AG08396 (cell line): ENCODE results near the gene PLA1A.

Experiments
- DNase-seq: peaks from one replicate; pipeline ENCODE4 v3.0.0; 2012; ENCODE audit warnings: low spot score, mixed read lengths

PLA1A gene

GRCh38 chr3:119608405-119609000 lies 10.8 kb downstream of the PLA1A start:
- DNase-seq = no peak

DNA sequence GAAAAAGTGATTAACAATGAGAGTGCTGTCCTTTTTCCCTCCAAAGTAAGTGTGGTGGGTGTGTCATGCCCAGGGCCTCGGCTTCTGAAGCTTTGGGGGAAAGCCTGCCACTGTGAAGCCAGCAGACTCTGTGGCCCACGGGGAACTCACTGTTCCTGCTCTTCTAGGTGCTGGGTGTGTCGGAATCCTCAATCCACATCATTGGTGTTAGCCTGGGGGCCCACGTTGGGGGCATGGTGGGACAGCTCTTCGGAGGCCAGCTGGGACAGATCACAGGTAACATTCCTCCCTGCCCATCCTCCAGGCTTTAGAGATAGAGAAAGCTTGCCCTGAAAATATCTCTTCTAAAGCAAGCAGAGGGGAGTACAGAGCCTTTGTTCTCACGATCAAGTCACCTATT lies 11.6 kb downstream of the PLA1A start:
- DNase-seq = no peak

GRCh38 chr3:119611664-119612063 lies 14.0 kb downstream of the PLA1A start:
- DNase-seq = no peak

- no peak for DNase-seq
Observed at GRCh38 chr3:119613201-119613600, 15.5 kb downstream of the PLA1A start.

DNA sequence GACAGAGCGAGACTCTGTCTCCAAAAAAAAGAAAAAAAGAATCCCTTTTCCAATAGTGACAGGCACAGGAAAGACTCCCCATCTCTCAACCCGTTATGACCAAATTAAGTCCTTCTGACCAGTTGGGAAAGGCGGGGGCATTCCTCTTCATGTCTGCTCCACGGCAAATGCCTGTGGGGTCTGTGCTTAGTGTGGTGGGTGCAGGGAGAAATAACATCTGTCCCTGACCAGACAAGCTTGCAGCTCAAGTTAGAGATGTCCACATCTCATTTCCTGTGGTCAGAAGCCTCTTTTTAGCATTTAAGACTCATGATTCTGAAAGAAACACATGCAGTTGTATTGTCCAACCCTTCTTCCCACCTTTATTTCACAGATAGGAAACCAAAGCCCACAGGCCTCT lies 16.2 kb downstream of the PLA1A start:
- DNase-seq = no peak

DNA sequence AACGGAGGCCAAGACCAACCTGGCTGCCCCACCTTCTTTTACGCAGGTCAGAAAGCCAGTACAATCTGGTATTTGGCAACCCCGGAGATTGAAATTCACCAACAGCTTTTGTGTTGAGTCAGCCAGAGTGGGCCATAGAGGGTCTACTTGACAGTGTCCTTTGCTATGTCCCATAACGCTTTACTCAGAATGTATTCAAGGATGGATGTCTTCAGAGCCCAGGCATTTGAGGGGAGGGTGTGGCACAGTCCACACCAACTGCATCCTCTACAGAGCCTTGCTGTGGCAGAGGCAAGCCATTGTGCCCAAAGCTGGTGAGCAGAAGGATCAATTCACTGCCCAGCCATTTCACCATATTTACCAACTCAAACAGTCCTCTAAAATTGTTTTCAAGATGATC lies 18.4 kb downstream of the PLA1A start:
- no peak for DNase-seq

DNA sequence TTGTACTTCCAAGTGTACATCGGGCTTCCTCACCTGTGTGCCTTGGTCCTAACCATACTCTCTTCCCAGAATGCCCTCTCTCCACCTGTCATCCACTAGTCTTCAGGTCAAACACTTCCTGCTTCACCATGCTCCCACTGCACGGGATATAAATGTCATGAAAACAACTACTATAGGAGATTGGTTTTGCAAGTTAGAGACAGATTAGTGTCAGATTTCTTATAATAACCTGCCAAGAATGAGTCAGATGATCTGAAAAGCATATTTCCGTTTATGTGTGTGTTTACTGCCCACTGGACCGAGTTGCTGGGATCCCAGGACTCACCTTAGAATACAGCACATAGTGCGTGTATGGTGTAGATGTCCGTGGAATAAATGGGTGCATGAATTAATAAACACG lies 21.4 kb downstream of the PLA1A start:
- no peak for DNase-seq

DNA sequence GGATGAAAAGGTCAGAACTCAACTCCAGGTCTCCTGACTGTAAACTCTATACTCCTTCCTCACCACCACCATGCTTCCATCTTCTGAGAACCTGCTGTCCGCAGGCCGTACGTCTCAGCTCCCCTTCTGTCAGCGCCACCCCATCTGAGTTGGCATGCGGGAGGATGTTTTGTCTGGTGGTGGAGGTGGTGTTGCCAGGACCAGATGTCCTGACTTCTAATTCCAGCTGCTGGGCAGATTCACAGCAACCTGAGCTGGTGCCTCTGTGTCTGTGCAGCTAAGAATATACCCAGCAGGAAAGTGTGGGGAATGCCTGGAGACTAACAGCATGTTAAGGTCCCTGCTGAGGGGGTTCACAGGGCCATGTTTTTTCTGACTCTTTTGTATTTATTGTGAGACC lies 23.2 kb downstream of the PLA1A start:
- no peak for DNase-seq

- no peak for DNase-seq
Observed at GRCh38 chr3:119624002-119624720, 26.5 kb downstream of the PLA1A start.

DNA sequence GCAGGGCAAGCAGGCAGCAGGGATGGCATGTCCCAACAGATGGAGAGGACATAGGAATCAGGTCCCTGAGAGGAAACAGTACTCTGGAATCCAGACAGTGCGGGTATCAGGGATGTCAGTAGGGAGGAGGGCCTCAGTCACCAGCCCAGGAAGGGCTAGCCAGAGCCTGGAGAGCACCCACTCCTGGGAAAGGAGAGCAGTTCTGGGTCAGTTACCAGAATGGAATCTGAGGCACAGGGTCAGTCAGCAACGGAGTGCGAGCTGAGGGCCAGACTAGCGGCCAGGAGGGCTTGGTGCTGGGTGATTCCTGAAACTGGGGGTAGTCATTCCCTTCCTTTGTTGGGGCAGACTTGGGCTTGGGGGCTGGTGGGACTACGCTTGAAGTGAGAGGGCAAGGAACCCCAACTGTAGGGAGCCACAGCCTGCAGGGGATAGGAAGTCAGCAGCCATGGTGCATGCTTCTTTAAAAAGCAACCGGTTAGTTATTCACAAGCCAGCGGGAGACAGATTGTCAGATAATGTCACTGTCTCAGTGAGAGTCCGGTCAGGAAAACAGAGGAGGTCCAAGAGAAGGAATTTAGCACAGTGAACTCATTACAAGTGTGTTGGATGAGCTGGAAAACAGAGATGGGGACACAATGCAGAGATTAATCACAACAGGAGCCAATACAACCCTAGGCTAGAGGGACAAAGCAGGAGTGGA lies 27.9 kb downstream of the PLA1A start:
- DNase-seq = no peak

DNA sequence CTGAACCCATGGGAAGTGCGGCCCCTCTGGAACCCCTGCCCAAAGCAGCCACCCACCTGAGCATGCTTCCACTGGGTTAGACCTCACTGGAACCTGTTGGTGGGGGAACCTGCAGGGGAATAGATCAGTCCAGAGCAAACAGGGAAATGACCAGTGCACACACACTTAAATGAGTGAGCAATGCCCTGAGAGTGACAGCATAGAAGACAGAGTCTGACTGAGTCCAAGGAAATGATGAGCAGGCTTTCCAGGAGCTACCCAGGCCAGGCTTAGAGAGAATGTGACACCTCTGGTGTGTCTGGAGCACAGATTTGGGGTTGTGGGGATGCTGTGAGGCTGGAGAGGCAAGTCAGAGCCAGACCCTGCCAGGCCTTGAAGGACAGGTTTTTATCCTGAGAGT lies 28.5 kb downstream of the PLA1A start:
- no peak for DNase-seq

DNA sequence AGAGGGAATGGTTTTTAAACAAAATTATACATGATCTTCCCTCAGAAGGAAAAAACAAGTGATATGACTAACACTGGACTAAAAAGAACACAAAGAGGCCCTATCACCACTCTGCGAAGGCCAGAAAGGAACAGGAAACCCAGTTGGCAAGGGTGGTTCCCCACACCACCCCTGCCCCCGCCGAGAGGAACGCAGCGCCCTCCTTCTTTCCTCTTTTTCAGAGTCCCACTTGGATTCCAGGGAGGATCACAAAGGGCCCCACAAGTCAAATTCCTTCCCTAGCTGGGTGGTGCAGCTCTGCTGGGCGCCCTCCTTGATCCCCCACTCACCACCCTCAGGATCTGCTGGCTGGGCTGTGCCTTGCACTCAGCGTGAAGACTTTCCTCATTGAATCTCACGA lies 29.8 kb downstream of the PLA1A start:
- DNase-seq = no peak

DNA sequence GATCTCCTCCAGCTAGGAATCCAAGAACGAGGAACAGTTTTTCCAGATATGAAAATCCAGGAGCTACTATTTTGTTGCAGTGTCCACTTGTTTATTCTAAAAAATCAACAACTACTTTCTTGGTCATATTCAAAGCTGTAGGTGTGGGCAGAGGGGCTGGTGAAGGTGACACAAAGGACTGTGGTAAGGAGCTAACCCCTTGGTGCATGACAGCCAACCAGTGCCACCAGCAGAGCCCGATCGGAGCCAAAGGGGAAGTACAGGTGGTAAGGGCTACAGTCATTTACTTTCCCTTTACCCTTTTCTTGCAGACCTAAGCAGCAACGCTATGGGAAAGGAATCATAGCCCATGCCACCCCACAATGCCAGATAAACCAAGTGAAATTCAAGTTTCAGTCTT lies 30.7 kb downstream of the PLA1A start:
- no peak for DNase-seq

DNA sequence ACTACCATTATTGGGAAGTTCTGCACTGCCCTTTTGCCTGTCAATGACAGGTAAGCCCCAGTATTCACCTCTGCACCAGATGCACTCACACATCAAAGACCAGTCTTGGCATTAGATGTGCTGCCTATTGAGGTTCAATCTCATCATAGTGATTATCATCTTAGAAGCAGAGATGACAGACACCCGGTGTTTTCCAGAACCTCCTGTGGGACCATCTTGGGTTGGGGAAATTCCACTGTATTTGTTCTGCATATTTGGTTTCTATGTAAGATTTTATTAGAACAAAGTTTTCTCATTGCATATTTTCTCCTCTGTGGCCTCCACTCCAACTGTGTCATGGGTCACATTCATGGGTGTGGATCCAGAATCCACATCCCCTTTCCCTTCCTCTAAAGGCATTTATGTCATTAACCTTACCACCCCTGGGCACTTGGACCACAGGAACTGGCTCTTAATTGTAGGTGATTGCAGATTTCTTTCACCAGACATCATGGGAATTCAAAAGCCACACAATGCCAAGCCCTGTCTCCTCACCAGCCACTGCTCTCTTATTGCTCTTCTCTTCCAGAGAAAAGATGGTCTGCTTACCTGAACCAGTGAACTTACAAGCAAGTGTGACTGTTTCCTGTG lies 31.2 kb downstream of the PLA1A start:
- DNase-seq = no peak

DNA sequence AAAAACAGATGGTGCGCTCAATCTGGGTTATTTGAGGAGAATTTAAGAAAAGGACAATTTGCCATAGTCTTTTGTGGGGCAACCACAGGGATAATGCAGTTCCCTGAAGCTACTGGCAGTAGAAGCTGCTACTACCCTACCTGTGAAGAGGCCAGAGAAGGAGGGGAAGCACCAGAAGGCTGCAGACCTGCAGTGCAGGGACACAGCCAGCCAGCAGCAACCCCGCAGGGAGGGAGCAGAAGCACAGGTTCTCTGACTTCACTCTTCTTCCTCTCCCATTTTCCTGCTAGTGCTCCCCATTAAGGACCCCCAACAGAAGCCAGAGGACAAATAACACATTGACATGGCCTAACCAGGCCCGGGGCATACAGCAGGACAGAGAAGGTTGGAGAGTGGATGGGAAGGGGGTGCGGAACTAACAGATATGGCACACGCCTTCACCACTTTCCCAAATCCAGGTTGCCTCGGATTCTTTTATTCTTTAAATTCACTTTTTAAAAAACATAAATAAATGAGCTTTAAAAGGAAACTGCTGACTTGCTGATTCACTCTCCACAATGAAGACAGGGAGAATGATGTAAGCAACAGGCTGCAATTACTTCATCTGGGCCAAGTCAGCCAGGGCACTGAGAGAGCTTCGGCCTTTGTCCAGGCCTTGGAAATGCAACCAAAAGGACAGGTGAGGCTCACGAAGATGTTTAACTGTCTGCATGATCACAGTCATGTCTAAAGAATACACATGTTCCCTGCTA lies 32.6 kb downstream of the PLA1A start:
- peak; percentile 68 for DNase-seq

- no peak for DNase-seq
Observed at GRCh38 chr3:119630880-119631329, 33.2 kb downstream of the PLA1A start.

- no peak for DNase-seq
Observed at GRCh38 chr3:119631516-119631915, 33.8 kb downstream of the PLA1A start.

GRCh38 chr3:119632216-119632615 lies 34.5 kb downstream of the PLA1A start:
- no peak for DNase-seq

- no peak for DNase-seq
Observed at GRCh38 chr3:119632829-119633228, 35.1 kb downstream of the PLA1A start.

DNA sequence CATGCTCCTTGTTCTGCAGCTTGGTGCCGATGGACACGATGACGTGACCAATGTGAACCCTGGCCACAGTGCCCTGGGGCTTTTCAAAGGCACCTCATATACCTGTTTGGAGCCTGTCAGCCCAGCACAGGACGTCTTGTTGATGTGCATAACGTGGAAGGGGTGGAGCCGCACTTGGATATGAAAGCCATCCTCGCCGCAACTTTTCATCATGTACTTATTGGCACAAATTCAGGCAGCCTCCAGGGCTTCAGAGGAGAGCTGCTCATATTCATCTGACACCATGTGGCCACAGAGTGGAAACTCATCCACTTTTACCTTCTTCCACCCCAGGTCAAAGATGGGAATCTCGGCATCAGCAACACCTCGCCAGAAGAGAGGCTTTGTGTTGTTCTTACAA lies 38.0 kb downstream of the PLA1A start:
- no peak for DNase-seq

- no peak for DNase-seq
Observed at GRCh38 chr3:119636249-119636648, 38.6 kb downstream of the PLA1A start.
